H9 (cell line): ENCODE data around the gene PCA3. TPM values are rescaled to one million over a fixed set of nuclear protein-coding genes. Genes with fewer than 3 reads are reported as not detected.

Experiments used
- DNase-seq: peaks from one replicate; pipeline ENCODE4 v3.0.0-alpha.2; 2017
- H2AFZ ChIP-seq: one replicate; pipeline ENCODE4 v1.6.1; 2013; ENCODE audit warnings: mild to moderate bottlenecking, low read length, control low read depth, moderate library complexity
- H2AK5ac ChIP-seq: 2 replicates; pipeline ENCODE4 v1.6.1; 2013; ENCODE audit warnings: low read length, control low read depth, mixed read lengths; ENCODE audit not compliant: insufficient read length
- H2BK120ac ChIP-seq: one replicate; pipeline ENCODE4 v1.6.1; 2013; ENCODE audit warnings: low read depth, mild to moderate bottlenecking, low read length, control low read depth, inconsistent platforms; ENCODE audit not compliant: poor library complexity, severe bottlenecking
- H2BK12ac ChIP-seq: 2 replicates; pipeline ENCODE4 v1.6.1; 2013; ENCODE audit warnings: low read length, control low read depth, mixed read lengths, low read depth; ENCODE audit not compliant: insufficient read length
- H2BK15ac ChIP-seq: 2 replicates; pipeline ENCODE4 v1.6.1; 2013; ENCODE audit warnings: low read depth, low read length, control low read depth
- H2BK20ac ChIP-seq: one replicate; pipeline ENCODE4 v1.6.1; 2013; ENCODE audit warnings: low read depth, mild to moderate bottlenecking, low read length, control low read depth, inconsistent platforms; ENCODE audit not compliant: poor library complexity, severe bottlenecking
- H2BK5ac ChIP-seq: 2 replicates; pipeline ENCODE4 v1.6.1; 2013; ENCODE audit warnings: low read length, control low read depth, mixed read lengths; ENCODE audit not compliant: insufficient read length
- H3K14ac ChIP-seq: 2 replicates; pipeline ENCODE4 v1.6.1; 2013; ENCODE audit warnings: low read length, control low read depth; ENCODE audit not compliant: insufficient read depth
- H3K18ac ChIP-seq: 2 replicates; pipeline ENCODE4 v1.6.1; 2013; ENCODE audit warnings: low read depth, mild to moderate bottlenecking, mixed read lengths, low read length, control low read depth; ENCODE audit not compliant: insufficient read length
- H3K23ac ChIP-seq: 2 replicates; pipeline ENCODE4 v1.6.1; 2013; ENCODE audit warnings: low read length, control low read depth, mixed read lengths, low read depth; ENCODE audit not compliant: insufficient read length
- H3K23me2 ChIP-seq: 2 replicates; pipeline ENCODE4 v1.6.1; 2013; ENCODE audit warnings: low read depth, mild to moderate bottlenecking, mixed read lengths, low read length, control low read depth; ENCODE audit not compliant: insufficient read length, poor library complexity, severe bottlenecking
- H3K27ac ChIP-seq: 2 replicates; pipeline ENCODE4 v1.5.1; 2013; ENCODE audit warnings: low read length, control low read depth, mixed read lengths, low read depth; ENCODE audit not compliant: insufficient read length
- H3K27me3 ChIP-seq: 2 replicates; pipeline ENCODE4 v1.6.1; 2013; ENCODE audit warnings: low read length, control low read depth, inconsistent platforms; ENCODE audit not compliant: insufficient read depth
- H3K4ac ChIP-seq: 2 replicates; pipeline ENCODE4 v1.6.1; 2013; ENCODE audit warnings: low read depth, mild to moderate bottlenecking, control low read depth, inconsistent platforms, low read length, moderate library complexity
- H3K4me1 ChIP-seq: 2 replicates; pipeline ENCODE4 v1.6.1; 2013; ENCODE audit warnings: low read length, control low read depth, inconsistent platforms; ENCODE audit not compliant: insufficient read depth
- H3K4me2 ChIP-seq: 2 replicates; pipeline ENCODE4 v1.6.1; 2013; ENCODE audit warnings: low read length, control low read depth, mixed read lengths; ENCODE audit not compliant: insufficient read length, insufficient read depth
- H3K56ac ChIP-seq: 2 replicates; pipeline ENCODE4 v1.6.1; 2013; ENCODE audit warnings: low read depth, mild to moderate bottlenecking, mixed read lengths, low read length, control low read depth; ENCODE audit not compliant: insufficient read length
- H3K79me1 ChIP-seq: 2 replicates; pipeline ENCODE4 v1.6.1; 2013; ENCODE audit warnings: low read depth, mild to moderate bottlenecking, moderate library complexity, low read length, control low read depth, inconsistent platforms; ENCODE audit not compliant: insufficient read depth, poor library complexity, severe bottlenecking
- H3K79me2 ChIP-seq: 2 replicates; pipeline ENCODE4 v1.6.1; 2013; ENCODE audit warnings: low read length, control low read depth, inconsistent platforms; ENCODE audit not compliant: insufficient read depth
- H3K9ac ChIP-seq: 2 replicates; pipeline ENCODE4 v1.6.1; 2013; ENCODE audit warnings: low read length, control low read depth, mixed read lengths; ENCODE audit not compliant: insufficient read length; ENCODE audit errors: extremely low read depth
- H3K9me3 ChIP-seq: one replicate; pipeline ENCODE4 v1.6.1; 2013; ENCODE audit warnings: low read depth, low read length, inconsistent platforms; ENCODE audit not compliant: control insufficient read depth
- H3T11ph ChIP-seq: one replicate; pipeline ENCODE4 v1.6.1; 2013; ENCODE audit warnings: mild to moderate bottlenecking, low read length, control low read depth, inconsistent platforms
- H4K20me1 ChIP-seq: one replicate; pipeline ENCODE4 v1.6.1; 2013; ENCODE audit not compliant: control insufficient read depth, insufficient read length, insufficient read depth
- H4K5ac ChIP-seq: 2 replicates; pipeline ENCODE4 v1.6.1; 2013; ENCODE audit warnings: low read depth, mild to moderate bottlenecking, mixed read lengths, low read length, control low read depth; ENCODE audit not compliant: insufficient read length
- H4K8ac ChIP-seq: replicated peaks from 2 replicates; pipeline ENCODE4 v1.6.1; 2013; ENCODE audit warnings: low read length, control low read depth, mixed read lengths, low read depth; ENCODE audit not compliant: insufficient read length
- H4K91ac ChIP-seq: 2 replicates; pipeline ENCODE4 v1.6.1; 2013; ENCODE audit warnings: low read depth, mild to moderate bottlenecking, moderate library complexity, mixed read lengths, low read length, control low read depth; ENCODE audit not compliant: insufficient read length
- H3K27ac Mint-ChIP-seq, 3 experiments: 2 replicates in 2 of 3; 3 replicates in 1 of 3; pipeline ENCODE4 v1.8.0; 2020 to 2021; ENCODE audit warnings: mixed read lengths in 3 of 3, mild to moderate bottlenecking in 1 of 3, moderate library complexity in 1 of 3
- H3K27me3 Mint-ChIP-seq: 2 replicates; pipeline ENCODE4 v1.8.0; 2021; ENCODE audit warnings: low read depth, mild to moderate bottlenecking, moderate library complexity, mixed read lengths
- H3K36me3 Mint-ChIP-seq, 3 experiments: 2 replicates in 2 of 3; 3 replicates in 1 of 3; pipeline ENCODE4 v1.8.0; 2020 to 2021; ENCODE audit warnings: low read depth in 3 of 3, mixed read lengths in 3 of 3; ENCODE audit not compliant: insufficient read depth in 1 of 3
- H3K4me1 Mint-ChIP-seq, 2 experiments: 2 replicates each; pipeline ENCODE4 v1.8.0; 2020; ENCODE audit warnings: mixed read lengths in 2 of 2
- H3K4me3 Mint-ChIP-seq, 2 experiments: 2 replicates in 1 of 2; 3 replicates in 1 of 2; pipeline ENCODE4 v1.8.0; 2020 to 2021; ENCODE audit warnings: mild to moderate bottlenecking in 2 of 2, mixed read lengths in 2 of 2, moderate library complexity in 1 of 2
- H3K9me3 Mint-ChIP-seq, 2 experiments: 2 replicates in 1 of 2; 3 replicates in 1 of 2; pipeline ENCODE4 v1.8.0; 2020; ENCODE audit warnings: mild to moderate bottlenecking in 2 of 2, mixed read lengths in 2 of 2, moderate library complexity in 1 of 2
- CTCF ChIP-seq: fragments of 200-600 bp; sonication (generic); conservative IDR thresholded peaks from 3 replicates; pipeline ENCODE4 v1.8.0; 2021; ENCODE audit warnings: antibody characterized with exemption, mild to moderate bottlenecking
- WGBS: extraction: QIAGEN DNeasy Blood & Tissue Kit; methylation state at CpG from one replicate; pipeline ENCODE4 v1.1.7; 2013; ENCODE audit warnings: missing lambda C conversion rate, low lambda C conversion rate, mixed read lengths; ENCODE audit not compliant: insufficient read length; ENCODE audit errors: extremely low coverage; 5-methylcytosine and 5-hydroxymethylcytosine counted together
- total RNA-seq: library from RNA; stranded (reverse); gene quantifications from 2 replicates; pipeline ENCODE4 v1.2.1, GENCODE V29; 2021

Gene PCA3
- total RNA-seq, 1 experiment from 2014 or later: not detected

DNA sequence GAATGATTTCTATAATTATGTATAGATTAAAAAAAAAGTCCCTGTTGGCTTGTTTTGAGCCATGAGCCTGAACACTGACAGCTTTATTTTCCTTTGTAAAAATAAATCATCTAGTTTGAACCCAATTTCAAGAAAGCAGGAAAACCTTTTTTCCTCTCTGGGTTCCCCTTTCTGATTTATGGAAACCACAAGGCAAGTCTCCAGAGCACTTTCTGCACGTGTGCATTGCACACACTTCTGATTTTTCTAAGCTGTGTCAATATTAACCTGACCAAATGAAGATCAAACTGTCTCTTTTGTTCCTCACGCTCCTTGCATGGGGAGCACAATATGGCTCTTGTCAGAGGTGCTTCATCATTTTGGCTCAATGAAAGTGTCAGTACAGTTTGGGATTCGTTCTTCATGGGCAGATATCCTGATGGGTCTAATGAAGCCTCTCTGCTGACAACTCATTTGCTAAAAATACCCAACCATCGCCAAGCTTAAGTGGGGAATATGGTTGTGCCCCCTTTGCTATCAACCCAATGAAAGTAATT is 39.2 kb upstream of the PCA3 start:
- Histone ChIP-seq H4K91ac (no peak overlapping the region), H3K27me3 (no peaks in the 10 kb centered on the region), H3K4me2 (no peak overlapping the region), H3K4me1 (no peaks in the 10 kb centered on the region), H3K18ac (no peak overlapping the region), H3T11ph (no peak overlapping the region), H3K9ac (no peak overlapping the region), H4K5ac (no peak overlapping the region), H3K56ac (no peak overlapping the region), H2BK20ac (no peak overlapping the region), H3K79me1 (no peaks in the 10 kb centered on the region), H3K23me2 (no peaks in the 10 kb centered on the region), H2AK5ac (no peak overlapping the region), H3K4ac (no peak overlapping the region), H2BK15ac (no peak overlapping the region), H4K20me1 (no peaks in the 10 kb centered on the region), H3K14ac (no peak overlapping the region), H2BK120ac (no peak overlapping the region), H3K9me3 (no peaks in the 10 kb centered on the region), H4K8ac (no peak overlapping the region), H3K27ac (no peak overlapping the region), H2BK5ac (no peak overlapping the region), H2BK12ac (no peak overlapping the region), H3K79me2 (no peaks in the 10 kb centered on the region), H2AFZ (no peak overlapping the region), H3K23ac (no peak overlapping the region)
- DNase-seq: no peak
- H3K4me3 Mint-ChIP-seq: no peak overlapping the region
- H3K27ac Mint-ChIP-seq: no peak overlapping the region
- H3K27me3 Mint-ChIP-seq: no peaks in the 10 kb centered on the region
- H3K4me1 Mint-ChIP-seq: no peaks in the 10 kb centered on the region
- no peaks in the 10 kb centered on the region for H3K9me3 Mint-ChIP-seq
- no peaks in the 10 kb centered on the region; a peak in 1 of 7 replicates for H3K36me3 Mint-ChIP-seq
- no CpG with 5 or more reads among the region's 4 CpGs for WGBS
- TF ChIP-seq CTCF: no peak
